Mesenteric fat pad (tissue), 1 donor: Measurements from ENCODE around the gene TMTC1. TPM values are rescaled to one million over a fixed set of nuclear protein-coding genes. Genes with fewer than 3 reads are reported as not detected.

Experiments
- DNase-seq: peaks from one replicate; pipeline ENCODE4 v3.0.0-alpha.2; 2020; ENCODE audit warnings: low spot score
- total RNA-seq: library from RNA; stranded (reverse); fragmentation: NEBNext Ultra II Directional; extraction: Animal tissue kit (Norgen Biotek cat#: 25700); gene quantifications from one replicate; pipeline ENCODE4 v1.2.1, GENCODE V29; 2021
- donor health status: DM: yes; HTN: yes; CAD: no.

TMTC1 gene
- total RNA-seq, 1 donor from 2014 or later = 107 TPM

DNA sequence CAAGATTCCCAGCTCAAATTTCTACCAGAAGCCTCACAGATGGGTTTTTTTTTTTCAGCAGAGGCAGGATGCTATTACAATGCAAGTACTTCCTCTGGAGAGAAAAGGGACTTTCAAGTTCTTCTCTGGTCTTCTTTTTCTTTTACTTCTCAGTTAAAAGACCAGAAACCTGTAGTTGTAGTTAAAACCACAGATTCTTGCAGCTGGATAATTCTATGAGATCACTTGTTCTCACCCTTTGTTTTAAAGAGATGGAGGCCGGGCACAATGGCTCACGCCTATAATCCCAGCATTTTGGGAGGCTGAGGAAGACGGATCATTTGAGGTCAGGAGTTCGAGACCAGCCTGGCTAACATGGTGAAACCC, 238.7 kb downstream of the TMTC1 start:
- DNase-seq = no peak

DNA sequence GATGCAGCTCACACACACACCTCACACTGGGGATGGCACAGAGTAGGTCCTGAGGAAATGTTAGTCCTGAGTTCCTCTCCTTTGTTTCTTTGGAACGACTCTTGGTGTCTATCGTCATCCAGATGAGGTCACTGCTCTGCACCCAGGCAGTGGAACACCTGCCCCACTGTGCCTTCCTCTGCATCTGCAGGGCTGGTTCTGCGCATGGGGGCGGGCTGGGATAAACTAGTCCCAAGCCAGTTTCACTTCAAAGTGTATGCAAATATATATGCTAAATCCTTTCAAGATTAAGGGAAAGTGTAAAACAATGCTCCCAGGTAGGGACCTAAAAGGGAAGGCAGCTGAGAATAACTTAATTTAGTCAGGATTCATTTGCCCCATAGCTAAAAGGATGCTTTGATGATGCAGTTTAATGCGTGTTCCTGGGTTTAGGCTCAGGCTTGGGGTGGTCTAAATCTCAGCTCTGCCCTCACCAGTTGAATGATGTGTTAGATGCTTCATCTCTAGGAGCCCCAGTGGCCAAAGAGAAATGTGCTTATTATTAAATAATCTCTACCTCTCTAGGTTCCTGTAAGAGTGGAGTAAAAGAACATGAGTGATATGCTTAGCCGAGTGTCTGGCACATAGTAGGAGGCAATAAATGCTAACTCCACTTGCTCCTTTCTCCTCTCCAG, 239.2 kb downstream of the TMTC1 start:
- no peak for DNase-seq

DNA sequence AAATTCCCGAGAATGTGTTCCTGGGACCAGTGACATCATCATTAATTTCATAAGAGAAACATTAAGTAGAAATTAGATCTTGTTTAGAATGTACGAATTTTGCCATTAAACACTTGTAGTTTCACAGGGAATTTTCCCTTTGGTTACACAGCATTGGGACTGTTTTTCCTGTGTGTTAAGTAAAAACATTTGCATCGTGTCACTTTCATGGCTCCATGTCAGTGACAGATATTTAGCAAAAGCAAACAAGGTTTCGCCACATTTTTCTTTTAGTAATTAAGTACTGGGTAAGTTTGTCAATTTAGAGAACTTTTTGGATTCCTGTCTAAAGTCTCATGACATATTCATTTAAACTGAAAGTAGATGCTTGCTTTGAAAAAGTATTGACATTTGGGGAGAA, 240.7 kb downstream of the TMTC1 start:
- DNase-seq = no peak

DNA sequence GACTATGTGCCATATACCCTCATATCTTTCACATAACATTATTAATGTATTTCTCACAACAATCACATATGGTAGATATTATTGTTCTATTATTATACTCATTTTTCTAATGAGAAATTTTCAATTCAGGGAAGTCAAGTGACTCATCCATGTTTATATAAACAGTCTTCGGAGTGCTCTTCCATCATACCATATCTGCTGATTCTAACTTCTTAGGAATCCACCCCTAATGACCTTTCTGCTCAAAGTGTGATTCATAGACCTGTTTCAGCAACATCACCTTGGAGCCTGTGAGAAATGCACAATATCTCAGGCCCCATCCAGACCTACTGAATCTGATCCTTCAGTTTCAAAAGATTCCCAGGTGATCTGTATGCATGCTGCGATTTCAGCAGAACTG, 246.4 kb downstream of the TMTC1 start:
- DNase-seq = no peak

DNA sequence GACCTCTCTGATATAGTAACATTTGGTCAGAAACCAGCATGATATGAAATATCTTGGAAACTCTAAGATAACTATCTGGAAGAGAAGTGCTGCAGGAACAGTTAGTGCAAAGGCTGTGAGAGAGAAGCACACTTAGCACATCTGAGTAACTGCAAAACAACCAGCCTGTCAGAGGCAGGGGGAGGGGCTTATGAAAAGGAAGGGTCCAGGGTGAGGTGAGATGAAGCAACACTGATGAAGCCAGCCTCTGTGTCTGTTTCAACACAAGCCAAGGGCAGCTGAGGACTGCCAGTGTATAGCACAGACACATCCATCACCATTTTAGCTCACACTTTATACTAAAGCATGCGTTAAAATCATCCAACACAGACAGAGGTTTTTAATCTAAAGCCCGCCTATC, 248.8 kb downstream of the TMTC1 start:
- no peak for DNase-seq

DNA sequence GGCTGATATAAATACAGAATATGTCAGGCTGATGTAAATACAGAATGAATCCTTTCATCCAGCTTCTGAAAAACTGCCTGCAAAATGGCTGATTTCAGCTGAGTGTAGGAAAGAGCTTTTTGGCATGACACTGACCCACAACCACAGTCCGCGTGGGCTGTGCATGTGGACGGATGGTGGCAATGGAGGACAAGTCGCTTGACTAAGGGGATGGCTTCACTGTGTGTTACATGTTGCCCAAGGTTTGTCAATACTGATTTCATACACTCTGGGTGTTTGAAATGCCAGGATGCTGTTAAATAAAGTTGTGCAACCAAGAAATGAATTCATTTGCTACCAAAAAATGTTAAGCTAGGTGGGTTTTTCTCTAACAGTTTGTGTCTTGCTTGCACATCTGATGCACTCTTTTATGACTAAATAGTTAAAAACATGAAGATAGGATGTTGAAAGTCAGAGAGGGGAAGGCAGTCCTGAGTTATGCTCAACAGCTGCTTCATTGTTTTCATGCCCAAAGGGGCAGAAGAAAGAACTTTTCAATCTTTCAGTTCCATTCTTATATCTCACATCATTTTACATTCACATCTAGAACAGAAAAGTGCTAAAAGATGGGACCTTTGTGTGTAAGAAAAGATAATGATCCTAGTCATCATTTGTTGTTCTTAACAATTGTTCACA, 249.8 kb downstream of the TMTC1 start:
- no peak for DNase-seq

DNA sequence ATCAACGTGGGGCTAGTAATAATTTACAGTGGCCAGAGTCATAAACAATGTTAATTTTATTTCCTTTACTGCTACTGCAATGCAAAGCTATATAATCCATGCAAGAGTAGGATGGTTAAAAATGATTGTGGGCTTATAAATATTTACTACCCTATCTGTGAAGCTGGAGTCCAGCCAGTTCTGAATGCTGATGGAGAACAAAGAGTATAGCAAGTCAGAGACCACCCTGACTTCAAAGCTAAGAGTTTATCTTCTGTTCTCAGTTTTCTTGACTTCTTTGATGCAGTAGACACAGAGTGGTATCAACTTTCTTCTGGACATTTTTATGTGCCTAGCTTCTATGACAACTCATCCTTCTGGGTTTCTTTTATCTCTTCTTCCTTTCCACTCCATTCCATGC, 252.3 kb downstream of the TMTC1 start:
- no peak for DNase-seq

DNA sequence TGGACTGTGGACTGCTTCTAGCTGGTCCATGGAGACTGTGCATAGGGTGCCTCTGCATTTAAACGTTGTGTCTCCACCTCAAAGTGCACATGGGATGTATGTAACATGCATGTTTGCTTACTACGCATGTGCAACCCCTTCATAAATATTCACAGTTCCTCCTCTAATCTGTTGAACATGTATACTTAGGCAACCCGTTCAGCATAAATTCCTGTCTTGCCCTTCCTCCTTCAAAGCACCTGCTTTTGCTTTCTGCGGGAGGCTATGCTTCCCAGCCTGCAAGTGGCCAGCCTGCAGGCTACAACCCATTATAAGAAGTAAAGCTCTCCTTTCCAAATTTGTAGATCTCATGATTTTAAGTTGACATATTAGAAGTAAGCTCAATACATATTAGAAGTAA, 253.3 kb downstream of the TMTC1 start:
- DNase-seq = no peak

DNA sequence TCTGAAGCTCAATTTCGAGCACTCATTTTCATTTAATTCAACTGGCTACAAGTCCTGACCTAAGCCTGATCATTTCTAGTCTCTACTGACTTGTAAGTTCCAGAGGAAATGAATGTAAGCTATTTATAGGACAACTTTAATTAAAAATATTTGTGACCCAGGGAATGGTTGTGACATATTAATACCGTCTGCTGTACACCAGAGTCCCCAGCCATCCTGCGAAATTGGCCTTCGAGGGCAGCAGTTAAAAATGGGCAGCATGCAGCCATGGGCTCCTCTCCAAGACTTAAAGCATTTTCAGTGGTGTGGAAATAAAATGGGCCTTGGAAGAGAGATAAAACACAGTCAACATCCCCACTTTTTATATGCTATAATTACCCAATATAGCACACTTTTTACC, 255.6 kb downstream of the TMTC1 start:
- DNase-seq = no peak

DNA sequence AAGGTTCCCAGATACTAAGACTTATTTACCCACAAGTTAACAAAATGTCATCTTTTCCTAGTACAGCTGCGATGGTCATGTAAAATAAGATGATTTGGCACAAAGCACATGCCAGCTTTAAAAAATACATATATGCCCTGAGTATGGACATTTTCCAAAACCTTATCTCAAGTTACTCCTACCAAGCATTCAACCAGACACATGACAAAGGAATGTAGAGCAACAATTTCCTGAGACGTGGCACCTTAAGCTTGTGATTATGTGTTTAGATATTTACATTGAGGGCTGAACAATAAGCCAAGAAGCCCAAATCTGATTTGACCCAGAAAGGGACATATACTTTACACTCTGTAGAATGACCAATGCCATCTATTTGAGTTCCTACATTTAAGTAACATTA, 261.8 kb downstream of the TMTC1 start:
- no peak for DNase-seq

DNA sequence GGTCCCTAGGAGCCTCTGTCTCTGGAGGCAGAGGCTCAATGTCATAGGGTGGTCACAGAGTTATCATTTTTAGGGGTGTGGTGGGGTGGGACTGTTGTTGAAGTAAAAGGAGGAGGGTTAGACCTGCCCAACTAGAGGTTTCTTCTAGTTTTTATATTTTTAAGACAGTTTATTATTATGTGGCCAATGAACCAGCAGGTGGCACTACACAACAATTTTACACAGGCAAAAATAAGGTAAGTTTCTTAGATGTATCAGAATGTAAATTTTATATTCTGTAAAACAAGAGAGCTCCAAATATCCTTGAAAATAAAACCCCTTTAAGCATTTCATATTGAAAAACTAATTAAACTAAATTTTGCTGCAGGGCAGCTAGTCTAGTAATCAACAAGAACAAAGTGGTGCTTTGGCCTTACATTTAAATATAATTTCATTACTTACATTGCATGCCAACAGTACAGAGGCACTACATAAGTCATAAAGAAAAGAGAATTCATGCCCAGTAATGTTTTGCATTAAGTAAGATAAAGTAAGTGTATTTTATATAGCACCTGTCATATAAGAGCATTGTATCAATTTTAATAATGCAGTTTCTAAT, 264.1 kb downstream of the TMTC1 start:
- no peak for DNase-seq

DNA sequence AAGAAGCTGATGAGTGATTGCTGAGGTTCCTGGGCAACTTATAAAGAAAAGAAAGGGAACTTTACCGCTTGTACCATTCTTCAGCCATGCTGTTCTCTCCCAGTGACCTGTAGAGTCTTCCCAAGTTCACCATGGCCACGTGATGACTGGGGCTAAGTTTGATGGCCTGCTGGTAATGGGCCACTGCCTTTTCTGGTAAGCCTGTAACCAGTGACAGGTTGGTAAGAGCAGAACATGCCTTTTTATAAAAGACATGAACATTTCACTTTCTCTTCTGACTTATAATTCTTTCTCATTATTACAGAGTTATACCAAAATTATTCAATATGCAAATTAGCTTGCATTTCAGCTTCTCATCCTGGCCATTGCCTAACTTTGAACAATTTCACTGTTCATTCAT, 265.3 kb downstream of the TMTC1 start:
- DNase-seq = no peak

DNA sequence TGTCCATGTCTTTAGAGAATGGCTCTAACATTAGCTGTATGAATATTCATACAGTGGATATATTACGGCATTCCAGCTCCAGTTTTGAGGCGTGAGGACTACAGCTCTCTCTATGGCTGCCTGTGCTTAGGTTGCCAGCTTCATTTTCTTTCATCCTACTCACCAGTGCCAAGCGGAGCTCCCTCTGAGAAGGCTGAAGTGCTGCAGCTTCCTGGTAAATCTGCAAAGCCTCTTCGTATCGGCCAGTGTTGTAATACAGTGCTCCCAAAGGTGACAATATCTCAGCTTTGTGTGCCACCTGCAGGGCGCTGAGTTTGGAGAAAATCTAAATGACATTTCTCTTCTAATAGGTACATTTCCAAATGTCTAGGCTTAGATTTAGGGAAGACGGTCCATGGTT, 266.5 kb downstream of the TMTC1 start:
- DNase-seq = no peak

DNA sequence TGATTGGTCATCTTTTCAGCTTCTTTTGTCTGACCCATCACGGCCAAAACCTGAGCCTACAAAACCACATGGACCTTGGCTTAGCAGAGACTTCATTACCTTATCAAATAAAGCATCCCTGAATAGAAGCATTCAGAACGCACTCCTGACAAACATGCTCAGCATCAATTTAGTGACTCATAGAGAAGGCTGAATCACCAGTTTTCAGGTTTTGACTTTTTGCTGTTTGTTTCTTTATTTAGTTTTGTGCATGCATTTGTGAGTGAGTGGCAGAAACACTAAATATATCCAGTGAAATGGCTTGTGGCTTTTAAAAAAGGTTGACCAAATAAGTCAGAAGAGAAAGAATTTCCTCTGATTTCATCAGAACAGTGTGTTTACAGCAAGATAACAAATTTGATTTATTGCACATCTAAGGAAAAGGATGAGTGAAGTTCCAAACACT, 267.3 kb downstream of the TMTC1 start:
- no peak for DNase-seq

DNA sequence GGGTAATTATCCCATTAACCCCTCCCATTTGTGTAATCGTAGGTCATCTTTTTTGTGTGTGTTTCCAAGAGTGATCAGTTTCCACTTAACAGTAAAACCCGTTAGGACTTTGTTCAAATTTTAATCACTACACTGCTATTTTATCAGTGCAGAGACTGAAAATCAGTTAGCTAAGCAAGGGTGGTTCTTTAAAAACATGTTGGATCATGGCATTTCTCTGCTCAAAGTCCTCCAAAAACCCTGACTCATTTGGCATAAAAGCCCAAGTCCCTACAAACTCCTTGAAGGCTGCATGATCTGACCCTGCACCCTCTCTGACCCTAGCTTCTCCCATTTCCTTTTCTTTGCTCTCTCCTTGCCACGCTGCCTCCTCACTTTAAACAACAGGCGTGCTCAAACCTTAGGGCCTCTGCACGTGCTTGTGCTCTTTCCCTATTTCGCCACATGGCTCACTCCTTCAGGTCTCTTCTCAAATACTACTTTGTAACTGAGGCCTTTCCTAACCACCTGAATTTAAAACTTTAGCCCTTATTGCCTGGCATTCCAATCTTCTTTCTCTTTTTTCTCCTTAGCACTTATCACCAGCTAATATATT, 273.1 kb downstream of the TMTC1 start:
- DNase-seq = no peak

DNA sequence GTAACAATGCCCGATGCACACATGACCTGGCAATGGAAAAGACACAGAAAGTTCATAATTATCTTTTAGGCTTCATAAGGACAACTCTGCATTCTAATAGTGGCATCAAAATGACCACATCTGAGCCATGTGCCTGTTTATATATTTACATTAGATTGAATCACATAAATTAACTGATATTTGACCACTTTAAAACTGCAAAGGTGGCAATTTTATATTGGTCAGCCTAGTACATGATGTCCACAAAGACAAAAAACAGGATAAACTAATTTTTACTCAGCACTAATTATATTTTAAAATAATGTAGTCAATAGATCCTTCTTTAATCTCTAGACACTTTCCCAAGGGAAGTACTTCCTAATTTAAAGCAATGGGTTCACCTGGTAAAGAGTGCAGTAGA, 274.2 kb downstream of the TMTC1 start:
- no peak for DNase-seq

DNA sequence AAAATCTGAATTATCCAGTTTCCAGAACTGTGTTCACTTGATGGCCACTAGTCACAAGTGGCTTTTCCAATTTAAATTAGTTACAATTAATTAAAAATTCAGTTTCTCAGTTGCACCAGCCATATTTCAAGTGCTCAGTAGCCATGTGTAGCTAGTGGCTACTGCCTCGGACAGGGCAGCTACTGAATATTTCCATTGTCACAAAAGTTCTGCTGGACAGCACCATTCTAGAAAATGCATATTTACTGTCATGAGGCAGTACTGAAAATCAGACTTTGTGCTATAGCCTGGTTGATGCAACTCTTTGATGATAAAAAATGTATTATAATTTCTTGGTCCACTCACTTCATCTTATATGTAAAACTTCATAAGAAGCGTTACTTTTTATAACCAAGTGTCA, 274.8 kb downstream of the TMTC1 start:
- DNase-seq = no peak

DNA sequence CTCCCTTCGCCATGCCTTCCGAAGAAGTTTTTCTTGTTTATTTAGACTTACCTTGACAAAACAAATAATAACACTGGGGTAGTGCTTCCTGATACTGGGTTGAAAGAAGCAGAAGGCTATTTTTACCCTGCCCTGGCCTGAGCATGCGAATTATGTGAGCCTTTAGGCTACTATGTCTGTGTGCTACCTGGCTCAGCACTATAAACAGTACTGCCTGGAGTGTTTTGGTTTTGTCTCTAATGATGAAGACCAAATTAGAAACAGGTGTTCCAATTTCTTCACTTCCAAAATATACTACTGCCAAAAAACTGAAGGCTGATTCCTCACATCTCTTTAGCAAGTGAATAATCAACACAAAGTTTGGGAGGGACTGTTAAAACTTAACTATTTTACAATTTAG, 278.6 kb downstream of the TMTC1 start:
- DNase-seq = no peak

DNA sequence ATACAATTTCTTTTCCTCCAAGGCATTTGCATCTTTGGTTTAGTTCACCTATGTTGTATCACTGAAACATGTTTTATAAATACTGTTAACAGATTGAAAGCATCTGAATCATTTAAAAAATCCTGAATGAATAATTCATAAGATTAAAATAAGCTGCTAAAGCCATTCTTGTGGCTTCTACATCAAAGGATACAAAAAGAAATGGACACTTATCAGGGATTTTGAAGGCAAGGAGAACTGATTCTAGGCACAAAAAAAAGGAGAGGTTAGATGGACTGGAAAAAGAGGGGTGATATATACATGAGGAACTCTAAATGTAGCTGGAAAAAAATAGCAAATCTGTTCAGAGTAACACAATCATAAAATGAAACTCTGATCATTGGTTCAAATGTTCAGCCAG, 280.5 kb downstream of the TMTC1 start:
- DNase-seq = no peak

DNA sequence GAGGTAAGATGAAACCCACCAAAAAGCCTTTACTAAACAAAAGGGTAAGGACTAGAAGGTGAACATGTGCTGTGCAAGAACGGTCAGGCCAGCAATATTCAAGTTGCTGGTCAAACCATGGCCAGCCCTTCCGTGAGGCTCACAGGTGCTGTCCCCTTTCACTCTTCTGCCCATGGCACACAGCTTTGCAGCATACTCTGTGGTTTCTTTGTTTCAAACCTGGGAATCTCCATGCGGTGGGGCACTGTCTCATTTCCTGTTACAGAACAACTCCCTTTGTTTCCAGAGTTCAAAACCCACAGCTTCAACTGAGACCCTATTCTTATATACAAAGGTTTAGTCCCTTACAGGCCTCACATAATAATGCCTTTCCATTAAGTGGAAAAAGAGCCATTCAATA, 284.5 kb downstream of the TMTC1 start:
- no peak for DNase-seq

DNA sequence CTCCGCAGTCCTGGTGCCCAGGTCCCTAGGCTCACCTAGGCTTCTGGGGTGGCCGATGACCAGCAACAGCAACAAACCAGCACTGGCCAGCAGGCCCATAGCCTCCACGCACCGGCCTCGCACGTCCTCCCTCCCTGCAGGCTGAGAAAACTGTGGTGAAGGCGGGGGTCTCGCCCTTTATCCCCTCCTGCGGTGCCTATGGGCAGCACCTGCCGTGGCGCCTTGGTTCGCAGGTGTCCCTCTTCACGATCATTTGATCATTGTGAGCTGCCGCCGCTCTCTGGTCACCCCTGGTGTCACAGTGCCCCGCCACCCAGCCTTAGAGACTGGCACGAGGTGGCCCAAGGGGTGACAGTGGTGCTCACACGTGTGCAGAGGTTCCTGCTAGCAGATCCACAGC, 286.2 kb downstream of the TMTC1 start, which contains the start of gene OVCH1:
Gene OVCH1, minus strand, starts transcription at position 99 of the 400 bp plus-strand sequence. Its CDS starts 0 bp downstream, at position 99.
- DNase-seq = no peak

DNA sequence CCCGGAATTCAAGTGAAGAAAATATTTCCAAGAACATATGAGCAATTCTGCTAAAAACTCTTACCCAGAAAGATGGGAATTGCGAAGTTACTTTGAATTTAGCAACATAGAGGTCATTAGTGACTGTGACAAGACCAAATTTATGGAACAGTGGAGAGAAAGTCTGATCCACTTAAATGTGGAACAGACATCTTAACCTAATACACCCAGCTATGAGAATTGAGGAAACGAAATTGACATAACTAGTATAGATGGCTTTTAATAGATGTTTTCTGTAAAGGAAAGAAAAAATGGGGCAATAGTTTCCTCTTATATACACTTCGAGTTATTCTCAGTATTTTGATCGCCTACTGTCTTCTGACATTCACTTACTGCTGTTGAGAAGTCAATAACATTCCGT, 290.9 kb downstream of the TMTC1 start:
- no peak for DNase-seq
